K562 (cell line): ENCODE data around the gene SMIM21. TPM values are rescaled to one million over a fixed set of nuclear protein-coding genes. Genes with fewer than 3 reads are reported as not detected.

ENCODE experiments used
- ATF1 ChIP-seq, 2 experiments: fragments of 450-650 bp in 1 of 2; IDR thresholded peaks; 2 replicates each; pipeline ENCODE4 v1.6.1; 2016; ENCODE audit warnings: missing compliant biosample characterization in 1 of 2, missing genetic modification characterization in 1 of 2
- CUX1 ChIP-seq: fragments of 200-800 bp; sonication (Bioruptor generic); IDR thresholded peaks from 2 replicates; pipeline ENCODE4 v1.6.1; 2016; ENCODE audit warnings: missing genetic modification characterization, missing compliant biosample characterization
- ID3 ChIP-seq, 2 experiments: fragments of 250-450 bp in 1 of 2; fragments of 450-650 bp in 1 of 2; sonication (Bioruptor Pico) in 1 of 2; IDR thresholded peaks; 2 replicates each; pipeline versions ENCODE4 v1.6.1 to v1.8.0; 2016 to 2021; ENCODE audit warnings: mild to moderate bottlenecking in 2 of 2, moderate library complexity in 2 of 2, missing compliant biosample characterization in 1 of 2, missing genetic modification characterization in 1 of 2
- MXD1 ChIP-seq: fragments of 250-450 bp; sonication (Bioruptor Pico); IDR thresholded peaks from 2 replicates; pipeline ENCODE4 v1.8.0; 2021; ENCODE audit warnings: borderline replicate concordance, mild to moderate bottlenecking, moderate library complexity; ENCODE audit not compliant: poor library complexity, severe bottlenecking
- PHB2 ChIP-seq: fragments of 450-650 bp; IDR thresholded peaks from 2 replicates; pipeline ENCODE4 v1.6.1; 2017; ENCODE audit warnings: low read depth
- SMARCC2 ChIP-seq: fragments of 450-650 bp; IDR thresholded peaks from 2 replicates; pipeline ENCODE4 v1.6.1; 2017; ENCODE audit warnings: antibody characterized with exemption, moderate library complexity, mild to moderate bottlenecking, low read depth
- ZBTB34 ChIP-seq: fragments of 250-450 bp; sonication (Bioruptor Pico); IDR thresholded peaks from 2 replicates; pipeline ENCODE4 v1.8.0; 2021; ENCODE audit warnings: mild to moderate bottlenecking, moderate library complexity
- ZBTB7A ChIP-seq: IDR thresholded peaks from 2 replicates; pipeline ENCODE4 v1.6.1; 2011; ENCODE audit warnings: low read depth, mild to moderate bottlenecking, low read length, moderate library complexity, borderline replicate concordance; ENCODE audit not compliant: control insufficient read depth
- ZNF408 ChIP-seq: fragments of 250-450 bp; sonication (Bioruptor Pico); IDR thresholded peaks from 2 replicates; pipeline ENCODE4 v1.4.0; 2020; ENCODE audit warnings: low read depth, mild to moderate bottlenecking, moderate library complexity
- ZNF655 ChIP-seq: fragments of 250-450 bp; sonication (Bioruptor Pico); IDR thresholded peaks from 2 replicates; pipeline ENCODE4 v1.5.0; 2021
- ZNF695 ChIP-seq: fragments of 450-650 bp; formaldehyde crosslinking; IDR thresholded peaks from 2 replicates; pipeline ENCODE4 v1.4.0; 2020; ENCODE audit warnings: mild to moderate bottlenecking, moderate library complexity
- polyA plus RNA-seq, 8 experiments: library from polyadenylated mRNA; depleted of rRNA in 4 of 8; stranded (reverse) in 5 of 8; unstranded in 3 of 8; fragments of >200 nt; fragmentation: Nextera tagmentation in 2 of 8; fragmentation: Illumina TruSeq in 1 of 8; extraction: Ambion mirVana in 2 of 8; extraction: Trizol in 1 of 8; gene quantifications; 2 replicates each; pipeline versions ENCODE4 v1.2.1 to v1.2.3, GENCODE V29; 2011 to 2014; ENCODE audit warnings: inconsistent platforms in 1 of 8, missing spikeins in 1 of 8
- total RNA-seq, 7 experiments: library from RNA; depleted of rRNA in 6 of 7; stranded (reverse); fragments of >200 nt in 6 of 7; fragmentation: Illumina TruSeq in 2 of 7; extraction: Trizol in 2 of 7; gene quantifications; 2 replicates each; pipeline versions ENCODE4 v1.2.1 to v1.2.3, GENCODE V29; 2011 to 2021; ENCODE audit warnings: low replicate concordance in 1 of 7

Gene SMIM21
- total and polyA plus RNA-seq, 9 of the 15 experiments (the other 6 are each of a cell fraction or from before 2014, with no cell fraction given), result not detected

- TF ChIP-seq CUX1 (CRISPR knock-in tag) (no peak), ID3 (CRISPR knock-in tag; IDR thresholded peaks at IDR 0.05) (no peak), ID3 (tag; IDR thresholded peaks at IDR 0.05) (no peak), ATF1 (CRISPR knock-in tag; IDR thresholded peaks at IDR 0.05) (no peak), ATF1 (tag; IDR thresholded peaks at IDR 0.05) (no peak), ZNF695 (CRISPR knock-in tag) (no peak), MXD1 (CRISPR knock-in tag) (no peak), PHB2 (no peak), ZBTB34 (CRISPR knock-in tag) (no peak), ZBTB7A (no peak), SMARCC2 (no peak), ZNF408 (CRISPR knock-in tag) (no peak), ZNF655 (CRISPR knock-in tag) (no peak)
Measured at GRCh38 chr18:75467851-75468250, 40.3 kb upstream of the SMIM21 start (continued).
